Trophoblast cell (in vitro differentiated cells and primary cell): ENCODE results near the gene PERM1.

ENCODE experiments used
- DNase-seq, 2 donors: peaks; one replicate each; pipeline ENCODE4 v3.0.0-alpha.2; 2016
- H2AFZ ChIP-seq: 2 replicates; pipeline ENCODE4 v1.6.1; 2013; ENCODE audit warnings: low read length, moderate library complexity, mild to moderate bottlenecking; ENCODE audit not compliant: insufficient read depth, poor library complexity
- H2AK5ac ChIP-seq: 2 replicates; pipeline ENCODE4 v1.6.1; 2013; ENCODE audit warnings: mild to moderate bottlenecking, low read length
- H2BK120ac ChIP-seq: 2 replicates; pipeline ENCODE4 v1.6.1; 2013; ENCODE audit warnings: low read length, mild to moderate bottlenecking, moderate library complexity; ENCODE audit not compliant: insufficient read depth, poor library complexity
- H2BK12ac ChIP-seq: 2 replicates; pipeline ENCODE4 v1.6.1; 2013; ENCODE audit warnings: mild to moderate bottlenecking, low read length, moderate library complexity
- H2BK5ac ChIP-seq: 2 replicates; pipeline ENCODE4 v1.6.1; 2013; ENCODE audit warnings: low read length, low read depth, moderate library complexity, mild to moderate bottlenecking; ENCODE audit not compliant: poor library complexity
- H3K14ac ChIP-seq: 2 replicates; pipeline ENCODE4 v1.6.1; 2013; ENCODE audit warnings: mild to moderate bottlenecking, low read length
- H3K18ac ChIP-seq: 2 replicates; pipeline ENCODE4 v1.6.1; 2013; ENCODE audit warnings: mild to moderate bottlenecking, low read length
- H3K23ac ChIP-seq: 2 replicates; pipeline ENCODE4 v1.6.1; 2013; ENCODE audit warnings: low read length
- H3K27ac ChIP-seq: 2 replicates; pipeline ENCODE4 v1.5.1; 2013; ENCODE audit warnings: low read depth, mild to moderate bottlenecking, inconsistent platforms, low read length, moderate library complexity
- H3K27me3 ChIP-seq: 2 replicates; pipeline ENCODE4 v1.6.1; 2013; ENCODE audit warnings: inconsistent platforms, mild to moderate bottlenecking, low read length, moderate library complexity; ENCODE audit not compliant: insufficient read depth
- H3K36me3 ChIP-seq, 2 experiments: 1 replicate in 1 of 2; 2 replicates in 1 of 2; pipeline ENCODE4 v1.6.1; 2013; ENCODE audit warnings: low read length in 2 of 2, mild to moderate bottlenecking in 2 of 2, moderate library complexity in 1 of 2; ENCODE audit not compliant: insufficient read depth in 2 of 2, control insufficient read depth in 1 of 2
- H3K4ac ChIP-seq: 2 replicates; pipeline ENCODE4 v1.6.1; 2013; ENCODE audit warnings: low read depth, mild to moderate bottlenecking, low read length, moderate library complexity
- H3K4me1 ChIP-seq, 2 experiments: 1 replicate in 1 of 2; 2 replicates in 1 of 2; pipeline ENCODE4 v1.6.1; 2013; ENCODE audit warnings: low read length in 2 of 2, mild to moderate bottlenecking in 2 of 2, moderate library complexity in 1 of 2; ENCODE audit not compliant: insufficient read depth in 2 of 2, control insufficient read depth in 1 of 2
- H3K4me2 ChIP-seq: 2 replicates; pipeline ENCODE4 v1.6.1; 2013; ENCODE audit warnings: inconsistent platforms, mild to moderate bottlenecking, low read length, moderate library complexity
- H3K4me3 ChIP-seq: 2 replicates; pipeline ENCODE4 v1.5.1; 2013; ENCODE audit warnings: mild to moderate bottlenecking, low read depth, low read length, inconsistent platforms
- H3K79me1 ChIP-seq: one replicate; pipeline ENCODE4 v1.6.1; 2013; ENCODE audit warnings: low read length
- H3K79me2 ChIP-seq: 2 replicates; pipeline ENCODE4 v1.6.1; 2013; ENCODE audit warnings: low read length, mild to moderate bottlenecking; ENCODE audit not compliant: control insufficient read depth, insufficient read depth, poor library complexity
- H3K9ac ChIP-seq: 2 replicates; pipeline ENCODE4 v1.6.1; 2013; ENCODE audit warnings: mild to moderate bottlenecking, low read length
- H3K9me3 ChIP-seq: 2 replicates; pipeline ENCODE4 v1.6.1; 2013; ENCODE audit warnings: low read depth, mild to moderate bottlenecking, control low read depth, inconsistent platforms, low read length; ENCODE audit not compliant: insufficient read depth
- H4K12ac ChIP-seq: 2 replicates; pipeline ENCODE4 v1.6.1; 2013; ENCODE audit warnings: low read depth, mild to moderate bottlenecking, low read length, moderate library complexity
- H4K8ac ChIP-seq: 2 replicates; pipeline ENCODE4 v1.6.1; 2013; ENCODE audit warnings: low read depth, mild to moderate bottlenecking, low read length, moderate library complexity
- H4K91ac ChIP-seq: one replicate; pipeline ENCODE4 v1.6.1; 2013; ENCODE audit warnings: low read depth, mild to moderate bottlenecking, low read length, moderate library complexity
- WGBS: extraction: QIAGEN DNeasy Blood & Tissue Kit; methylation state at CpG from one replicate; pipeline ENCODE4 v1.1.7; 2013; ENCODE audit warnings: missing lambda C conversion rate; ENCODE audit not compliant: insufficient read length, insufficient coverage; ENCODE audit errors: extremely low coverage; 5-methylcytosine and 5-hydroxymethylcytosine counted together

PERM1 gene

DNA sequence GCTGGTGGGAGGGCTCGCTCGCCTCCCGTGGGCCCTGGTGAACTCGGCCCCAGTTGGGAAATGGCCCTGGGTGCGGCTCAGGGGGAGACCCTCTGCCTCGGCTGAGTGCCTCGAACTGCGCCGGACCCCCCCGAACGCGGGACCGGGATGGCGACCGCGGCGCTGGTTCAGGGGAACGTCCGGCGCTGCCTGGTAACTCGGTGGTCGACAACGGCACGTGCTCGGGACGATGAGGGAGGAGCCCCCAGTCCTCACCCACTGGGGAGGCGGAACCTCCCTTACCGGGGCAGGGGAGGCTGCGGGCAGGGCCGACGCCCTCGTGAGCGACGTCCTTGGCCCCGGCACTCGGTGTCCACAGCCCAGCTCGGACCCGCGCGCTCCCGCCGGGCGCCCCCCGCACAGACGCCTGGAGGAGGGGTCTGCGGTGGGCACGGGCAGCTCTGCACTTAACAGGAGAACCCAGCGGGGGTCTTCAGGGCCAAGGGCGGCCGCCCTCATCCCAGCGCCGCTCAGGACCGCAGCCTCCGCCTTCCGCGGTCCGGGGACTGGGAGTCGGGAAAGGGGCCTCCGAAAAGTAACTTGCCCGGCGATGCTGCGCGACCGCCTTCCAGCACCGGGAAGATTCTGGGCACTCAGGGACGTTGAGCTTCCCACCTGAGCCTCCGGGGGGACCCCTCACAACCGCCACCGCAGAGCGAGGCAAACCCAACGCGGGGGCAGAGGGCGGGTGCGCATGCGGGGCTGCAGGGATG lies 16.3 kb upstream of the PERM1 start:
- H3K23ac ChIP-seq: no peak overlapping the region
- H3K79me1 ChIP-seq: peaks cover 24% of the 10 kb centered on the region
- peak overlapping the region; percentile 75 for H2AK5ac ChIP-seq
- peaks cover 3% of the 10 kb centered on the region for H3K9me3 ChIP-seq
- peak overlapping the region; percentile 57 for H3K4me2 ChIP-seq
- H3K18ac ChIP-seq: no peak overlapping the region
- no peak overlapping the region for H2BK12ac ChIP-seq
- no peak overlapping the region for H3K4ac ChIP-seq
- no peak overlapping the region for H4K8ac ChIP-seq
- H3K27ac ChIP-seq: no peak overlapping the region
- H4K91ac ChIP-seq: no peak overlapping the region
- H3K36me3 ChIP-seq: peaks cover 0 to 2% of the 10 kb centered on the region in 2 experiments
- H3K4me3 ChIP-seq: peak overlapping the region; percentile 51
- H2BK120ac ChIP-seq: no peak overlapping the region
- H3K9ac ChIP-seq: no peak overlapping the region
- WGBS: no CpG with 5 or more reads among the region's 75 CpGs
- peaks cover 29% of the 10 kb centered on the region for H3K27me3 ChIP-seq
- H3K4me1 ChIP-seq: peaks cover 18 to 24% of the 10 kb centered on the region in 2 experiments
- no peak overlapping the region for H2AFZ ChIP-seq
- H2BK5ac ChIP-seq: no peak overlapping the region
- H3K79me2 ChIP-seq: peaks cover 3% of the 10 kb centered on the region
- no peak overlapping the region for H3K14ac ChIP-seq
- peak overlapping the region; percentile 27 for H4K12ac ChIP-seq
- no peak for DNase-seq

DNA sequence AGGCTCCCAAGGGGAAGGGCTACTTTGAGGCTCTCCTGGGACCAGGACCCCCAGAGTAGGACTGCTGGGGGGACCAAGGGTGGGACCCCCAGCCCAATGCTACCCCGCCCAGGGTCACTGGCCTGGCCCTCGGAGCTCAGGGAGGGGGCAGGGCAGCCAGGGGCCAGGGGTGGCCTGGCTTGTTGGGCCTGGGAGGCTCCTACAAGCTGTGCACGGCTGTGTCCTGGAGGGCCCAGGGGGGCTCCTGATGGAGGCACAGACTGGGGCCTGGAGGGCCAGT lies 15.8 kb upstream of the PERM1 start:
- Histone ChIP-seq H4K12ac (no peak overlapping the region), H3K79me1 (peaks cover 24% of the 10 kb centered on the region), H3K27me3 (peaks cover 29% of the 10 kb centered on the region), H3K4me3 (no peak overlapping the region), H4K91ac (no peak overlapping the region), H3K4me1 (peaks cover 16 to 21% of the 10 kb centered on the region in 2 experiments), H3K4me2 (no peak overlapping the region), H3K23ac (no peak overlapping the region), H3K36me3 (peaks cover 0 to 2% of the 10 kb centered on the region in 2 experiments), H2BK120ac (no peak overlapping the region), H2AK5ac (no peak overlapping the region), H3K79me2 (peaks cover 3% of the 10 kb centered on the region), H3K14ac (no peak overlapping the region), H2BK5ac (no peak overlapping the region), H3K9ac (no peak overlapping the region), H4K8ac (no peak overlapping the region), H3K9me3 (peaks cover 8% of the 10 kb centered on the region), H2BK12ac (no peak overlapping the region), H3K27ac (no peak overlapping the region), H3K4ac (no peak overlapping the region), H3K18ac (no peak overlapping the region), H2AFZ (no peak overlapping the region)
- DNase-seq: no peak
- WGBS: no CpG with 5 or more reads among the region's 3 CpGs

DNA sequence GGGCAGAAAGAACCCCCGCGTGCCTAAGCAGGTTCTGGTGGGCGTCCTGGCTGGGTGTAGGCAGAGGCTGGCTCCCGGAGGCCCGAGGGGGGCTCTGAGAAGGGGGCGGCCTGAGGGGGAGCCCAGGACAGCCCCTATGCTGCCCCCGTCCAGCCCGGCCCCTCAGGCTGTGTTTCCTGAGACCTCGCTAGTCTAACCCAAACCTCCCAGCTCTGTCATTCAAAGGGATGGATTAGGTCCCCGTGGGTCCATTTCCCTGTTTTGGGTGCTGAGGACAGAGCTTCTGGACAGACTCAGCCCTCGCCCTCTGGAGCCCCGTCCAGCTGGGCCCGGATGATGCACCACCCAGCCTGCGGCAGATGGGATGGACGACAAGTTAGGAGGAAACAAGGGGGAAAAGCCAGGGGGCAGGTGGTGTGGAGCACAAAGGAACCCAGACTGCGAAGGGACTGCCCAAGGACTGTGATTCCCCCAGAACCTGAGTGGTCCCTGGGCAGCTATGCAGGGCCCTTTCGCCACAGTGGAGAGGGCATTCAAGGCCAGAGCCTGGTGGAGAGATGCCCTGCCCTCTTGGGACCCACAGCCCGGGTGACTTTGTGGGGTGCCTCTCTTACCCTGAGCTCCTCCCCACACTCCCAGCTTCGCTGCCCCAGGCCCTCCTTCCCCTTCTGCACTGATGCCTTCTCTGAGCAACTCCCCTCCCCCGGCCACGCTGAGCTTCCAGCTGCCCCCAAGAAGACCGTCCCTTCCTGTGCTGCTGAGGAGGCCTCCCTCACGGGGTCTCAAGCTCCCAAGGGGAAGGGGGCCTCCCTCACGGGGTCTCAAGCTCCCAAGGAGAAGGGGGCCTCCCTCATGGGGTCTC lies 15.2 kb upstream of the PERM1 start:
- peak in 1 of 2 donors; percentile 28 for DNase-seq
- Histone ChIP-seq H3K18ac (no peak overlapping the region), H2BK5ac (no peak overlapping the region), H3K9me3 (peaks cover 9% of the 10 kb centered on the region), H4K8ac (no peak overlapping the region), H3K23ac (no peak overlapping the region), H3K14ac (no peak overlapping the region), H2BK12ac (no peak overlapping the region), H3K79me2 (peaks cover 3% of the 10 kb centered on the region), H2AFZ (no peak overlapping the region), H2BK120ac (no peak overlapping the region), H4K12ac (no peak overlapping the region), H3K27me3 (peaks cover 29% of the 10 kb centered on the region), H3K4ac (no peak overlapping the region), H3K4me3 (no peak overlapping the region), H4K91ac (no peak overlapping the region), H3K9ac (no peak overlapping the region), H3K4me2 (no peak overlapping the region), H3K4me1 (peaks cover 16 to 21% of the 10 kb centered on the region in 2 experiments), H2AK5ac (no peak overlapping the region), H3K27ac (no peak overlapping the region), H3K79me1 (peaks cover 24% of the 10 kb centered on the region), H3K36me3 (peaks cover 0 to 2% of the 10 kb centered on the region in 2 experiments)
- WGBS: no CpG with 5 or more reads among the region's 24 CpGs

DNA sequence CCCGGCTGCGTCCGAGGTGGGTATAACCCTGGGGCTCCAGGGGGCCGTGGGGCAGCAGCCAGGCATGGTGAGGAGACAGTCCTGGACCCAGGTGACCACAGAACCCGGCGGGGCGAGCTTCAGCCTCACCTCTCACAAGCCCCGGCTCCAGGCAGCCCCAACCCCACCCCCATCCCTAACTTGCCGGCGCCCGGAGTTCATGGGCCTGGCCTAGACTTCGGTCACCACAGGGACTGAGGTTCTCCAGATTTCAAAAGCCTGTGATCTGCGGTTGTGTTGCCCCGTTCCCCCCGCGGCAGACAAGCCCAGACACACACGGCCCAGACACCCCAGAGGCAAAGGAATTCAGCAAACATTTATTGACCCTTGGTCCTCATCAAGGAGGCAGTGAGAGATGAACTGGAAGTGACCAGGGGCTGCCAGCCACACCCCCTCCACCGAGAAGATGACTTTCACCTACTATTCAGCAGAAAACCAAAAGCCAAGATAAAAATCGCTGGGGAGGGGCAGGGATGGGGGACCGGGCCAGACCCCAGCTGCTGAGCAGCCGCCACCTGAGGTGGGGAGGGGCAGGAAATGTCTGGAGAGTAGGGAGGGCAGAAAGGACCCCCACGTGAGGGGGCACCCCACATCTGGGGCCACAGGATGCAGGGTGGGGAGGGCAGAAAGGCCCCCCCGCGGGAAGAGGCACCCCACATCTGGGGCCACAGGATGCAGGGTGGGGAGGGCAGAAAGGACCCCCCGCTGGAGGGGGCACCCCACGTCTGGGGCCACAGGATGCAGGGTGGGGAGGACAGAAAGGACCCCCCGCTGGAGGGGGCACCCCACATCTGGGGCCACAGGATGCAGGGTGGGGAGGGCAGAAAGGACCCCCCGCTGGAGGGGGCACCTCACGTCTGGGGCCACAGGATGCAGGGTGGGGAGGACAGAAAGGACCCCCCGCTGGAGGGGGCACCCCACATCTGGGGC lies 14.1 kb upstream of the PERM1 start:
- no peak for DNase-seq
- Histone ChIP-seq H3K4me2 (no peak overlapping the region), H3K18ac (no peak overlapping the region), H3K9me3 (peaks cover 13% of the 10 kb centered on the region), H3K14ac (no peak overlapping the region), H2AK5ac (no peak overlapping the region), H3K4me1 (peaks cover 13 to 14% of the 10 kb centered on the region in 2 experiments), H4K91ac (no peak overlapping the region), H2AFZ (no peak overlapping the region), H3K9ac (no peak overlapping the region), H3K79me1 (peaks cover 17% of the 10 kb centered on the region), H2BK120ac (no peak overlapping the region), H4K8ac (no peak overlapping the region), H3K4ac (no peak overlapping the region), H4K12ac (no peak overlapping the region), H3K23ac (no peak overlapping the region), H2BK12ac (no peak overlapping the region), H3K27ac (no peak overlapping the region), H3K79me2 (peaks cover 3% of the 10 kb centered on the region), H3K4me3 (no peak overlapping the region), H2BK5ac (no peak overlapping the region), H3K27me3 (peaks cover 32% of the 10 kb centered on the region), H3K36me3 (peaks cover 0 to 2% of the 10 kb centered on the region in 2 experiments)
- no CpG with 5 or more reads among the region's 30 CpGs for WGBS
